HG02623 (cell line): Measurements from ENCODE around the gene RAB22A.

Source experiments
- ATAC-seq: cut with Tn5 transposase; IDR thresholded peaks from one replicate; pipeline ENCODE4 v1.9.1; 2021; ENCODE audit warnings: moderate library complexity; ENCODE audit not compliant: unreplicated experiment

Gene RAB22A

GRCh38 chr20:58384821-58385220 is 75.3 kb downstream of the RAB22A start:
- ATAC-seq = no peak

- no peak for ATAC-seq
These were observed 78.6 kb downstream of the RAB22A start for GRCh38 chr20:58388028-58388601.

- peak; percentile 95 for ATAC-seq
These were observed 79.4 kb downstream of the RAB22A start, which contains the start of gene VAPB for GRCh38 chr20:58388882-58389323. Gene VAPB (plus strand): TSS chr20:58389229. CDS start chr20:58389460, 231 bp downstream.

- ATAC-seq = peak; percentile 22
These were observed 79.9 kb downstream of the RAB22A start for GRCh38 chr20:58389324-58389967.

- ATAC-seq = no peak
These were observed 80.6 kb downstream of the RAB22A start for GRCh38 chr20:58389968-58390658.

GRCh38 chr20:58390659-58391035 is 81.1 kb downstream of the RAB22A start:
- ATAC-seq = no peak

- no peak for ATAC-seq
These were observed 82.8 kb downstream of the RAB22A start for GRCh38 chr20:58392286-58392685.

- no peak for ATAC-seq
These were observed 83.8 kb downstream of the RAB22A start for GRCh38 chr20:58393299-58393698.

- no peak for ATAC-seq
These were observed 85.3 kb downstream of the RAB22A start for GRCh38 chr20:58394801-58395200.

GRCh38 chr20:58395604-58396003 is 86.1 kb downstream of the RAB22A start:
- no peak for ATAC-seq

- no peak for ATAC-seq
These were observed 87.9 kb downstream of the RAB22A start for GRCh38 chr20:58397429-58397828.

- ATAC-seq = no peak
These were observed 88.7 kb downstream of the RAB22A start for GRCh38 chr20:58398254-58398653.

- ATAC-seq = no peak
These were observed 90.4 kb downstream of the RAB22A start for GRCh38 chr20:58399926-58400325.

- no peak for ATAC-seq
These were observed 91.6 kb downstream of the RAB22A start for GRCh38 chr20:58401162-58401561.

GRCh38 chr20:58402305-58402704 is 92.8 kb downstream of the RAB22A start:
- no peak for ATAC-seq

GRCh38 chr20:58402827-58403226 is 93.3 kb downstream of the RAB22A start:
- peak; percentile 79 for ATAC-seq

GRCh38 chr20:58403272-58403671 is 93.8 kb downstream of the RAB22A start:
- no peak for ATAC-seq

- no peak for ATAC-seq
These were observed 96.2 kb downstream of the RAB22A start for GRCh38 chr20:58405504-58406291.

GRCh38 chr20:58406422-58407001 is 97.0 kb downstream of the RAB22A start:
- no peak for ATAC-seq

- no peak for ATAC-seq
These were observed 97.8 kb downstream of the RAB22A start for GRCh38 chr20:58407201-58407873.
